ENCODE measurements around the gene SEMA3C. TPM values are rescaled to one million over a fixed set of nuclear protein-coding genes. Genes with fewer than 3 reads are reported as not detected.

Gene SEMA3C
- total RNA-seq, 2 donors from 2014 or later = 0.09 to 0.15 TPM

GRCh38 chr7:80827239-80827633 is 91.6 kb downstream of the SEMA3C start:
- H3K4me1 ChIP-seq (ENCODE audit: control insufficient read depth, insufficient read depth, low read length) = peaks cover 2% of the 10 kb centered on the region
- H3K27ac ChIP-seq (ENCODE audit: low read depth, low read length) = no peak overlapping the region
- no peaks in the 10 kb centered on the region for H3K36me3 Mint-ChIP-seq (ENCODE audit: low read depth)
- H3K9me3 Mint-ChIP-seq = no peaks in the 10 kb centered on the region
- no peaks in the 10 kb centered on the region for H3K36me3 ChIP-seq (ENCODE audit: control insufficient read depth, insufficient read depth, low read length)
- TF ChIP-seq CTCF (conservative IDR thresholded peaks at IDR 0.05) = no peak
- WGBS, 2 experiments (ENCODE audit: insufficient coverage in 1 of 2, insufficient read length in 1 of 2) = no CpG with 5 or more reads among the region's 1 CpG
- H3K9me3 ChIP-seq (ENCODE audit: control insufficient read depth, low read length) = no peaks in the 10 kb centered on the region
- no peak overlapping the region for H3K4me3 ChIP-seq (ENCODE audit: low read length)
- no peak for DNase-seq
- peaks cover 2% of the 10 kb centered on the region for H3K4me1 Mint-ChIP-seq
- H3K27me3 ChIP-seq (ENCODE audit: control insufficient read depth, insufficient read depth, low read length, poor library complexity, severe bottlenecking) = peaks cover 29% of the 10 kb centered on the region
- H3K27ac Mint-ChIP-seq = no peak overlapping the region
- H3K4me3 Mint-ChIP-seq = no peak overlapping the region
- no peak overlapping the region for H3K9ac ChIP-seq (ENCODE audit: extremely low read depth, low read length, poor library complexity, severe bottlenecking)
- peaks cover 44% of the 10 kb centered on the region for H3K27me3 Mint-ChIP-seq (ENCODE audit: insufficient read depth)

GRCh38 chr7:80826520-80827238 is 92.2 kb downstream of the SEMA3C start:
- H3K27ac Mint-ChIP-seq = no peak overlapping the region
- no peaks in the 10 kb centered on the region for H3K9me3 ChIP-seq (ENCODE audit: control insufficient read depth, low read length)
- peaks cover 2% of the 10 kb centered on the region for H3K4me1 ChIP-seq (ENCODE audit: control insufficient read depth, insufficient read depth, low read length)
- no peak overlapping the region for H3K4me3 Mint-ChIP-seq
- no peaks in the 10 kb centered on the region for H3K36me3 Mint-ChIP-seq (ENCODE audit: low read depth)
- H3K9ac ChIP-seq (ENCODE audit: extremely low read depth, low read length, poor library complexity, severe bottlenecking) = no peak overlapping the region
- H3K27me3 Mint-ChIP-seq (ENCODE audit: insufficient read depth) = peaks cover 49% of the 10 kb centered on the region
- no peak for DNase-seq
- H3K27me3 ChIP-seq (ENCODE audit: control insufficient read depth, insufficient read depth, low read length, poor library complexity, severe bottlenecking) = peaks cover 33% of the 10 kb centered on the region
- H3K4me1 Mint-ChIP-seq = peaks cover 2% of the 10 kb centered on the region
- H3K36me3 ChIP-seq (ENCODE audit: control insufficient read depth, insufficient read depth, low read length) = no peaks in the 10 kb centered on the region
- 91 to 100% methylated on average over 2 to 3 of the region's 3 CpGs for WGBS, 2 experiments (ENCODE audit: insufficient coverage in 1 of 2, insufficient read length in 1 of 2)
- TF ChIP-seq CTCF (conservative IDR thresholded peaks at IDR 0.05) = no peak
- peak overlapping the region; percentile 88 for H3K27ac ChIP-seq (ENCODE audit: low read depth, low read length)
- no peaks in the 10 kb centered on the region for H3K9me3 Mint-ChIP-seq
- H3K4me3 ChIP-seq (ENCODE audit: low read length) = no peak overlapping the region

- Histone ChIP-seq H3K27me3 (ENCODE audit: control insufficient read depth, insufficient read depth, low read length, poor library complexity, severe bottlenecking) (peaks cover 35% of the 10 kb centered on the region), H3K9ac (ENCODE audit: extremely low read depth, low read length, poor library complexity, severe bottlenecking) (no peak overlapping the region), H3K27ac (ENCODE audit: low read depth, low read length) (peak overlapping the region; percentile 88), H3K36me3 (ENCODE audit: control insufficient read depth, insufficient read depth, low read length) (no peaks in the 10 kb centered on the region), H3K9me3 (ENCODE audit: control insufficient read depth, low read length) (no peaks in the 10 kb centered on the region), H3K4me1 (ENCODE audit: control insufficient read depth, insufficient read depth, low read length) (peaks cover 2% of the 10 kb centered on the region), H3K4me3 (ENCODE audit: low read length) (no peak overlapping the region)
- H3K27me3 Mint-ChIP-seq (ENCODE audit: insufficient read depth) = peaks cover 52% of the 10 kb centered on the region
- H3K4me3 Mint-ChIP-seq = no peak overlapping the region
- H3K27ac Mint-ChIP-seq = no peak overlapping the region
- no peak for DNase-seq
- H3K4me1 Mint-ChIP-seq = peaks cover 2% of the 10 kb centered on the region
- no peaks in the 10 kb centered on the region for H3K36me3 Mint-ChIP-seq (ENCODE audit: low read depth)
- 84 to 94% methylated on average over 2 to 3 of the region's 3 CpGs for WGBS, 2 experiments (ENCODE audit: insufficient coverage in 1 of 2, insufficient read length in 1 of 2)
- no peaks in the 10 kb centered on the region for H3K9me3 Mint-ChIP-seq
- TF ChIP-seq CTCF (conservative IDR thresholded peaks at IDR 0.05) = no peak
Measured at GRCh38 chr7:80825499-80825898, 93.4 kb downstream of the SEMA3C start.
